Umbilical cord (tissue), 2 donors: ENCODE data around the gene EXOC3. TPM values are rescaled to one million over a fixed set of nuclear protein-coding genes. Genes with fewer than 3 reads are reported as not detected.

ENCODE experiments used
- DNase-seq: peaks from one replicate; pipeline ENCODE4 v3.0.0-alpha.2; 2015; ENCODE audit warnings: low spot score
- total RNA-seq: library from RNA; depleted of rRNA; stranded (reverse); fragments of >200 nt; gene quantifications from one replicate; pipeline ENCODE4 v1.2.3, GENCODE V29; 2014; ENCODE audit warnings: low replicate concordance; ENCODE audit not compliant: insufficient read depth

Gene EXOC3
- total RNA-seq, 1 donor from 2014 or later = 19.7 TPM

DNA sequence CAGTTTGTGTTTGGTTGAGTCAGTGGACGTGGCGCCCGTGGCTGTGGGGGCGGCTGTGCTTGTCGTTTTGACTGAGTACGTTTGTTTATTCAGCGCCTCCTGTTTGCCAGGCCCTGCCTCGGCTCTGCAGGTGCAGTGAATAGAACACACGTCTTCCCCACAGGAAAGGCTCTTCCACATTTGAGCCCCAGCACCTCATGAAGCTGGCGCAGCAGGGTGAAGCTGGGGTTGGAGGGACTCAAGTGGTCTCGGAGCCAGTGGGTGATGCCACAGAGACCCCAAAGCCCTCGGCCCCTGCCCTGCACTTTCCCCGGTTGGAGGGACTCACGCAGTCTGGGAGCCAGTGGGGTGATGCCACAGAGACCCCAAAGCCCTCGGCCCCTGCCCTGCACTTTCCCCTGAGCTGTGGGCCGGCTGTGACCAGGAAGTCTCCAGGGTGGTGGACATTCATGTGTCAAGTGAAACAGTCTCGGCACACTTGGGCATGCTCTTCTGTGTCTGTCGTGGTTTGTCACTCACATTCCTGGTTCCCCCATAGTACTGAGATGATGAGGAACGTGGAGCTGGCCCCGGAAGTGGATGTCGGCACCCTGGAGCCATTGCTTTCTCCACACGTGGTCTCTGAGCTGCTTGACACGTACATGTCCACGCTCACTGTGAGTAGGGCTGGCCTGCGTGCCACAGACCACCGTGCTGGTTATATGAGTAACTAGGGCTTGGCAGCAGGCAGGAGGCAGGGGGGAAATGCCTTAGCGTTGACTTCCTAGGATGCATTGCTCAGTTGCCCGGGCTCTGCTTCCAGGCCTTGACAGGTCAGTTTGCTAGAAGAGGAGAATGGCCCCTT lies 13.6 kb downstream of the EXOC3 start:
- DNase-seq = no peak

DNA sequence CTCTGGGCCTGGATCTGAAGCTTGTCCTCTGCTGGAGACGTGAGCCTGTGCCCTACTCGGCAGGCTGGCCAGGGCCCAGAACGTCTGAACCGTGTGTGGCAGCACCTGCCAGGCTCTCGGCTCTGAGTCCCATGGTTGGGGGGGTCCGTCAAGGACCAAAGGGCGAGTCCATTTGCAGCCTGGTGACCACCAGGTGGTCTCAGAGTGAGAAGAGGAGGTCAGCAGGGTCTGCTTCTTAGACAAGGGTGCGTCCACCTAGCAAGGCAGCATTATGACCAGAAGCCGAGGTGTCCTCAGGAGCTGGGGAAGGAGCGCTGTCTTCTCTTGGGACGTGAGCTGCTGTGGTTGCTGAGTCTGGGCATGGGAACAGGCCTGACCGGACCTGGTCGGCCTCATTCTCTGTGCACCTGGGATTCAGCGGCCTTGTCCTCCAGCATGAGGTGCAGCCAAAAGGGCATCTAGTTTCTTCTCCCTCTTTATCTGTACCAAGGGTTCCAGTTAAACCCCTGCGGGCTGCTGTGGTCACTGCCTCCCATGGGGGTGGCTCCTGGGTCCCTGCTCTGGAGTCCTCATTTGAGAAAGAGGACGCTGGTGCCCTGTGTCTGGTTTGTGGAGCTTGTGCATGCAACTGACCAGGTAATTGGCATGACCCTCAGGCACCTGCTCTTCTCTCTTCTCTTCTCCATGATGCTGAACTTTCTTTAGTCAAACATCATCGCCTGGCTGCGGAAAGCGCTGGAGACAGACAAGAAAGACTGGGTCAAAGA lies 14.4 kb downstream of the EXOC3 start:
- no peak for DNase-seq

DNA sequence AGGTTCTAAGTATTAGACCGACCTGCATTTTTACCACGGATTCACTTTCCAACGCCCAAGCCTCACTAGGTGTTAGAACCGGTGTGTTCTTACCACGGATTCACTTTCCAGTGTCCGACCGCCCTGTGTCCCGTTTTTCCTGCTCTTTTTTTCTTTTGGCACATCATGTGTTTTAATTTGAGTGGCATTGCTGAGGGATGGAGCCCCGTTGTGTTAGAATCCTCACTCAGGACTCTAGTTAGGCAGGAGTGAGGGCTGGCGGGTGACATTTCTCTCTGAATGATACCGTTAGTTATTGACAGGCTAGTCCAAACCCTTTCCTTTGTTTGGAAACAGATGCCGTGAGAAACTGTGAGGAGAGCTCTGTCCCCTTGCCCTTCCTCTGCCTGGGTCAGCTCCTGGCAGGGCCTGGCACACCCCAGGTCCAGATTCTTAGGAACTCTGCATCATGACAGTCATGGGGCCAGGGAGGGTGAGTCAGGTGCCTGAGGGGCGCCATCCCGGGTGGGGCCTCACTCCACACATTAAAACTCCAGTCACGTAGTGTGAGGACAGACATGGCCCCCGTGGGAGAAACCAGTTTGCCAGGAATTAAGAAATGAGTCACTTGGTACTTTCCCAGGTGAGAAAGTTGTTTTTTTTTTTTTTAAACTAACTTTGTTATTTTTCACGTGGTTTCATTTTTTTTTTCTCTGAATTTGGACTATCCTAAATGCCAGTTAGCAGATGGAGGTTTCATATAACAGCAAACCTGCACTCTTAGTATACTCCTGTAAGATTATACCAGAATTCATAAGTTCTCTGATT lies 15.8 kb downstream of the EXOC3 start:
- peak; percentile 65 for DNase-seq

GRCh38 chr5:459562-460272 lies 16.7 kb downstream of the EXOC3 start:
- DNase-seq = no peak

DNA sequence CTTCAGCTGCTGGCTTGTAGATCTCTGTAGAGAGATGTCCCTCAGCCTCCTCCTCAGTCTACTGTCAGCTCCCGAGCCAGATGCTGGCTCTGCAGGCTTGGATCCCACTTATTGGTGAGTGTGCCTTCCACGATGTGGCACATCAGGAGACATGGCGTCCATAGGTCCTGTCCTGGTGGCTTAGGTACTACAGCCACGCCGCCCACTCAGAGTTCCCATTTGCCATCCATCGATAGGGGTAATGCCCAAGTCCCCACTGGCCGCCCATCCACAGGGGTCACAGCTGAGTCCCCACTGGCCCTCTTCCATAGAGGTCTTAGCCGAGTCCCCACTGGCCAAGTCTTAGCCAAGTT lies 17.3 kb downstream of the EXOC3 start:
- DNase-seq = no peak

- DNase-seq = no peak
Observed at GRCh38 chr5:462051-462481, 19.1 kb downstream of the EXOC3 start.

DNA sequence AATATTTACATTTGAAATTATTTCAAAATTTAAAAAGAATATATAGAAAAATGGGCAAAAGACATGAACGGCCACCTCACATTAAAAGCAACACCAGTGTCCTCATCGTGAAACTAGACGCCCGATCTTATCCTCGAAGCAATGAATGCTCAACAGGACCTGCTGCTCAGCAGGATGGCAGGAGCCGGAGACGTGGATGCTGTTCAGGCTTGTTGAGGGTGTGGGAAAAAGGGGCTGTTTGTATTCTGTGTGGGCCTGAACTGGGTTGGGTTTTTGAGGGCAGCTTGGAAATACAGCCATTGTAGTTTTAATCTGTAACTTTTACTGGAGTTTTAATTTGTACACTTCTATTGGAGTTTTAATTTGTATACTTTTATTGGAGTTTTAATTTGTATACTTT lies 20.3 kb downstream of the EXOC3 start:
- no peak for DNase-seq

DNA sequence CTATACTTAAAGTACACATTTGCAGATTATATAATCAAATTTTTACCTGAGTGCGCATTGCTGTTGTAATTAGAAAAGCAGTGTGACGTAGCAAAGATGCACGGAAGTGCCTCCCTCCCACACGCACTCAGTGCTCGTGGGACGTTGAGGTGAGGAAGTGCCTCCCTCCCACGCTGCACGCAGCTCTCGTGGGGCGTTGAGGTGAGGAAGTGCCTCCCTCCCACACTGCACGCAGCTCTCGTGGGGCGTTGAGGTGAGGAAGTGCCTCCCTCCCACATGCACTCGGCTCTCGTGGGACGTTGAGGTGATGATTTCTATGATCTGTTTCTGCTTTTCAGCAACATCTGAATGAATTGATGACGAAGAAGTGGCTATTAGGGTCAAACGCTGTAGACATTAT lies 21.0 kb downstream of the EXOC3 start:
- DNase-seq = no peak

DNA sequence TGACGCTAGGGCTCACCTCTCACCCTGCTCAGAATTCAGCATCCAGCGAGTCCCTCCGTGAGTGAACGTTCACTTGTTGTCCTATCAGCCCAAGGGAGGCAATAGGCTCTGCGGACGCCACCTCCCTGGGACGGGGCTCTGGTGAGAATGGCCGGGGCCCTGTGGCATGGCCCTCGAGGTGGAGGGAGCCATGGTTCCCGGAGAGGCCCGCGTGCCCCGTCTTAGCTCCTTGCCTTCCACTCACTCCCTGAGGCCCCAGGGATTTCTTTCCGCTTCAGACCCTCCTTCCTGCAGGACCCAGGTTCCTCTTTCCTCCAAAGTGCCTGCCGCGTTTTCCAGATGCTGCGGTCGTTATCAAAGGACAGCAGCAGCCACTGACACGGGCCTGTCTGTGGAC lies 21.5 kb downstream of the EXOC3 start:
- no peak for DNase-seq

DNA sequence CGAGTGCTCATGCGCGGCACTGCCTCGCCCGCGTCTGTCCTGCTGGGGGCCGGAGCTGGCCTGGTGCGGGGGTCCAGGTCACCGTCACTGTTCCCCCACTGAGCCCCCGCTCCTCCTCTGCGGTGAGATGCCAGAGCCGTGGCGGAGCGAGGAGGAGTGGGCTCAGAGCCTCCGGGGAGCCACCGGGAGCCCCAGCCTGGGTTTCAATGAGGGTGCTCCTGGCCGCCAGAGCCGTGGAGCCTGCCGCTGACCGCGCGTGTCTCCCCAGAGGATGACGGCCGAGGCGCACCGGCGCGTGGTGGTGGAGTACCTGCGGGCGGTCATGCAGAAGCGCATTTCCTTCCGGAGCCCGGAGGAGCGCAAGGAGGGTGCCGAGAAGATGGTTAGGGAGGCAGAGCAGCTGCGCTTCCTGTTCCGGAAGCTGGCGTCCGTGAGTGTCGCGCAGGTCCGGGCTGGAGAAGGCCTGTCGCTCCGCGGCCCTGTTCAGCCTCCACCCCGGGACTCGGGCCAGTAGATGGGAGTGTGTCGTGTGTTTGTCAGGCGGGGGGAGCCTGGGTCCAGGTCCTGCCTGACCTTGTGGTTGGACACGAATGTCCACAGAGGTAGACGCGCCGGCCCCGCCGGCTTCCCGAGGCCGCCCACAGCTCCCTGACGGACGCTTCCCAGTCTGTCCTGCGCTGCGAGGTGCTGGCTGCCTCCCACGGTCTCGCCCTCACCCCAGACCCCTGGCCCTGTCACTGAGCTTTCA lies 22.0 kb downstream of the EXOC3 start:
- no peak for DNase-seq

DNA sequence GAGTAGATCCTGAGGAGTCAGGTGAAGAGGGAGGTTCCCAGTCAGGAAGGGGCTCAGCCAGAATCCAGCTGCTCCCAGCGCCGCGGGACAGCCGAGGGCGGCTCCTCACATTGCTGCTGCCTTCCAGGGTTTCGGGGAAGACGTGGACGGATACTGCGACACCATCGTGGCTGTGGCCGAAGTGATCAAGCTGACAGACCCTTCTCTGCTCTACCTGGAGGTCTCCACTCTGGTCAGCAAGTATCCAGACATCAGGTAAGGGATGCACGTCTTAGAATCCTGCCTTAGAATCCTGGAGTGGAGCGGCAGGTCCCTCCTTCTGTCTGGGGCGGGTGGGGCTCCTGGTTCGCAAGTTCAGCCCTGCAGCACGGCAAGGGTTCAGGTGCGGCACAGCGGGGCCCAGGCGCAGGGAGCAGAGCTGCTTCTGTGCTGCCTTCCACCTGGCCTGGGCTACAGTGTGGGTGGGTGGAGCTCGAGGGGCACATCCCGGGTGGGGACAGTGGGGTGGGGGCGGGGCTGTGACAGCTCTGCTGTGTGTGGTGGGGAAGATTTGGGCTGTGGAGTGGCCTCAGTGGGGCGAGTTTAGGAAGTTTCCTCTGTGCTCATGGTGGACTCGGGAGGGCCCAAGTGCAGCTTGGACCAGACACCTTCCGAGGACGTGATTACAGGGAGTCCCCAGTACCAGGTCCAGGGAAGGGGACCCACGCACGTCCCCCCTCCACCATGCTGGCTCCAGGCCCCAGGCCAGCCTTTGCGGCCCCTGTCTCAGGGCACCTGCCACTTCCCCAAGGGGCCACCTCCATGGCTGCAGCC lies 22.8 kb downstream of the EXOC3 start:
- no peak for DNase-seq

- no peak for DNase-seq
Observed at GRCh38 chr5:466661-467310, 23.8 kb downstream of the EXOC3 start.

- DNase-seq = no peak
Observed at GRCh38 chr5:468401-468800, 25.4 kb downstream of the EXOC3 start.

DNA sequence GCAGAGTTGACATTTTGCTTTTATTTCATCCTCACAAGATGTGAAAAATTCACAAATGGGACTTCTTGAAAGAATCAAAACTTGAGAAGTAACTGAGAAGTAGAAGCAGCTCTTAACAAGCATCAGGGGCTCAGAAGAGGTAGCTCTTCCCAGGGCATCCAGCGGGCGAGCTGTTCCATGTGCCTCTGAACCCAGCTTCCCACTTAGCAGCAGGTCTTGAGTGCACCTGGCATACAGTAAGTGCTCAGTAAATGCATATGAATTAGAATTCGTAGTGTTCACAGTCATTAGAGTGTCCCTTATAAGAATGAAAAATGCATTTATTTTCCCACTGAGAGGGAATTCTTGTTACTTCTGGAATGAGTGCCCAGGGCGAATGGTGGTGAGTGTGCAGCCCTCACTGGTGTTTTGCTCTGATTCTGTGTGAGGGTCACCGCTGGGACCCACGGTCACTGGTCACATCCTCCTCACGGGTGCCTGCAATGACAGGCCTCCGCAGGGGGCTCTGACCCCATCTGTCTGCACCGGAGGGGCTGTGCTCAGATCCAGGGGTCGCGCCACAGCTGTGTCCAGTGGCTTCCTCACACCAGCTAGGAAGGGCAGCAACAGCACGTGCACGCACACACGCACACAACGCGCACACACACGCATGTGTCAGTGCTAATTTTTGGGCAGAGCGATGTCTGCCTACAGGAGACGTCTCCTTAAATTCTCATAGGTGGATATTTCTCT lies 26.9 kb downstream of the EXOC3 start:
- no peak for DNase-seq

GRCh38 chr5:470961-471749 lies 28.2 kb downstream of the EXOC3 start:
- DNase-seq = no peak

DNA sequence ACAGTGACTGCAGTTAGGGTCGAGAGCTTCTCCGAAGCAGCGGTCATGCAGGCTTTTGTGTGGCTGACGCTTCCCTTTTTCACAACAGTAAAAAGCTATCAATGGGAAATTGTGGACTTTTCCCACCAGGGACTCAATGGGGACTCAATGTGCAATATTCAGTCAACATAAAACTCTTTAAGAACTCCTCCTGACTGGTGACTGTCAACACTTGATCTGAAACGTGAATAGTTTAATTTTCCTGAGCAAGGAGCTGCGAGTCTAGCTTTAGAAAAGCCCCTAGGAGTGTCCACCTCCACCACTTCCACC lies 28.7 kb downstream of the EXOC3 start:
- no peak for DNase-seq

- DNase-seq = no peak
Observed at GRCh38 chr5:472076-472655, 29.2 kb downstream of the EXOC3 start.
